Colonic mucosa (tissue), 4 donors: Measurements from ENCODE around the gene DEFB108B. TPM values are rescaled to one million over a fixed set of nuclear protein-coding genes. Genes with fewer than 3 reads are reported as not detected.
"Not testable (repeated sequence)": the region's sequence is repeated elsewhere in the genome, so short reads cannot be mapped to it uniquely, and the experiment has no call there.

Experiments
- DNase-seq: peaks from one replicate; pipeline ENCODE4 v3.0.0-alpha.2; 2020
- H3K27ac ChIP-seq: fragments of 200-600 bp; one replicate; pipeline ENCODE4 v1.8.0; 2021
- H3K27me3 ChIP-seq: fragments of 200-600 bp; one replicate; pipeline ENCODE4 v1.8.0; 2021
- H3K36me3 ChIP-seq: fragments of 200-600 bp; one replicate; pipeline ENCODE4 v1.8.0; 2021
- H3K4me1 ChIP-seq: fragments of 200-600 bp; one replicate; pipeline ENCODE4 v1.8.0; 2021; ENCODE audit warnings: mild to moderate bottlenecking
- H3K4me3 ChIP-seq: fragments of 200-600 bp; one replicate; pipeline ENCODE4 v1.8.0; 2021
- H3K9ac ChIP-seq, 2 donors: one replicate each; pipeline ENCODE4 v1.7.0; 2013; ENCODE audit warnings: control low read depth in 2 of 2, low read depth in 2 of 2, low read length in 2 of 2
- H3K9me3 ChIP-seq: fragments of 200-600 bp; one replicate; pipeline ENCODE4 v1.8.0; 2021
- CTCF ChIP-seq: fragments of 200-600 bp; IDR thresholded peaks from one replicate; pipeline ENCODE4 v1.8.0; 2022; ENCODE audit warnings: antibody characterized with exemption, mild to moderate bottlenecking
- intact Hi-C: fragments of 100-400 bp; cut with DNase I; formaldehyde crosslinking; loops from one replicate; pipeline ENCODE4 v1.14.1; 2022
- total RNA-seq, 2 donors: library from RNA; stranded (reverse); fragmentation: NEBNext Ultra II Directional in 1 of 2; extraction: Animal tissue kit (Norgen Biotek cat#: 25700) in 1 of 2; gene quantifications; one replicate each; pipeline ENCODE4 v1.2.1, GENCODE V29; 2021
- donor health status: healthy.
- donor health status: DM: no; HTN: no; CAD: no.
- donor health status: DM: no; HTN: no; CAD: no.

Gene DEFB108B
- not detected for total RNA-seq

- H3K9ac ChIP-seq, intact Hi-C loops, H3K27ac ChIP-seq, H3K27me3 ChIP-seq, H3K9me3 ChIP-seq, H3K4me3 ChIP-seq, H3K36me3 ChIP-seq, DNase-seq, H3K4me1 ChIP-seq: not testable (repeated sequence)
Measured at GRCh38 chr11:71832811-71833210, at the start of gene DEFB108B. DEFB108B (plus strand) TSS chr11:71833200; CDS start chr11:71833200, 0 bp downstream.

GRCh38 chr11:71786114-71786847, 46.7 kb upstream of the DEFB108B start:
- intact Hi-C loops, DNase-seq, H3K4me1 ChIP-seq, H3K36me3 ChIP-seq, H3K27me3 ChIP-seq, H3K9me3 ChIP-seq: not testable (repeated sequence)
- Histone ChIP-seq H3K4me3 (peak overlapping the region; percentile 49), H3K27ac (peak overlapping the region; percentile 84), H3K9ac (peak overlapping the region; percentile 12 to 73)

- H3K36me3 ChIP-seq, H3K27ac ChIP-seq, intact Hi-C loops, H3K4me1 ChIP-seq, H3K27me3 ChIP-seq, H3K9me3 ChIP-seq, H3K9ac ChIP-seq, H3K4me3 ChIP-seq: not testable (repeated sequence)
- peak; percentile 100 for DNase-seq
Measured at GRCh38 chr11:71786848-71787097, 46.2 kb upstream of the DEFB108B start.

- peak overlapping the region; percentile 40 to 66 for H3K9ac ChIP-seq
- H3K9me3 ChIP-seq, result no peaks in the 10 kb centered on the region
- intact Hi-C loops, result no loop called here
- TF ChIP-seq CTCF, result no peak
- H3K4me1 ChIP-seq, result no peaks in the 10 kb centered on the region
- DNase-seq, result no peak
- no peaks in the 10 kb centered on the region for H3K36me3 ChIP-seq
- no peaks in the 10 kb centered on the region for H3K27me3 ChIP-seq
- H3K4me3 ChIP-seq, result peak overlapping the region; percentile 43
- no peak overlapping the region for H3K27ac ChIP-seq
Measured at GRCh38 chr11:71787098-71787823, 45.7 kb upstream of the DEFB108B start.

GRCh38 chr11:71787824-71788454, 45.1 kb upstream of the DEFB108B start:
- H3K27ac ChIP-seq, intact Hi-C loops, H3K9me3 ChIP-seq, H3K27me3 ChIP-seq, H3K36me3 ChIP-seq, H3K4me1 ChIP-seq, DNase-seq: not testable (repeated sequence)
- peak overlapping the region; percentile 40 to 66 for H3K9ac ChIP-seq
- peak overlapping the region; percentile 43 for H3K4me3 ChIP-seq

- H3K27me3 ChIP-seq, H3K36me3 ChIP-seq, H3K4me3 ChIP-seq, H3K9me3 ChIP-seq, H3K4me1 ChIP-seq, H3K9ac ChIP-seq, intact Hi-C loops, H3K27ac ChIP-seq, DNase-seq: not testable (repeated sequence)
Measured at GRCh38 chr11:71789444-71790196, 43.4 kb upstream of the DEFB108B start.

- H3K9ac ChIP-seq, intact Hi-C loops, H3K27ac ChIP-seq, H3K4me3 ChIP-seq, H3K4me1 ChIP-seq, H3K36me3 ChIP-seq, H3K9me3 ChIP-seq, DNase-seq, H3K27me3 ChIP-seq: not testable (repeated sequence)
Measured at GRCh38 chr11:71791111-71791510, 41.9 kb upstream of the DEFB108B start.

GRCh38 chr11:71792621-71793235, 40.3 kb upstream of the DEFB108B start:
- H3K27me3 ChIP-seq, H3K4me1 ChIP-seq, H3K27ac ChIP-seq, intact Hi-C loops, H3K9me3 ChIP-seq, H3K4me3 ChIP-seq, H3K36me3 ChIP-seq, H3K9ac ChIP-seq: not testable (repeated sequence)
- DNase-seq, result peak; percentile 47
- peak; percentile 48 for TF ChIP-seq CTCF

GRCh38 chr11:71794386-71795040, 38.5 kb upstream of the DEFB108B start:
- H3K4me3 ChIP-seq, DNase-seq, H3K4me1 ChIP-seq, H3K27me3 ChIP-seq, H3K36me3 ChIP-seq, H3K27ac ChIP-seq, H3K9me3 ChIP-seq, H3K9ac ChIP-seq, intact Hi-C loops: not testable (repeated sequence)

GRCh38 chr11:71795236-71795635, 37.8 kb upstream of the DEFB108B start:
- H3K9me3 ChIP-seq, H3K4me1 ChIP-seq, H3K4me3 ChIP-seq, H3K27ac ChIP-seq, DNase-seq, H3K27me3 ChIP-seq, H3K36me3 ChIP-seq, H3K9ac ChIP-seq, intact Hi-C loops: not testable (repeated sequence)
